ENCODE data around the gene SDF4.

The SDF4 gene

GRCh38 chr1:1267488-1268283 lies 35.9 kb upstream of the SDF4 start:
- H3K27ac ChIP-seq, result no peak overlapping the region
- TF ChIP-seq, protein P1, sequence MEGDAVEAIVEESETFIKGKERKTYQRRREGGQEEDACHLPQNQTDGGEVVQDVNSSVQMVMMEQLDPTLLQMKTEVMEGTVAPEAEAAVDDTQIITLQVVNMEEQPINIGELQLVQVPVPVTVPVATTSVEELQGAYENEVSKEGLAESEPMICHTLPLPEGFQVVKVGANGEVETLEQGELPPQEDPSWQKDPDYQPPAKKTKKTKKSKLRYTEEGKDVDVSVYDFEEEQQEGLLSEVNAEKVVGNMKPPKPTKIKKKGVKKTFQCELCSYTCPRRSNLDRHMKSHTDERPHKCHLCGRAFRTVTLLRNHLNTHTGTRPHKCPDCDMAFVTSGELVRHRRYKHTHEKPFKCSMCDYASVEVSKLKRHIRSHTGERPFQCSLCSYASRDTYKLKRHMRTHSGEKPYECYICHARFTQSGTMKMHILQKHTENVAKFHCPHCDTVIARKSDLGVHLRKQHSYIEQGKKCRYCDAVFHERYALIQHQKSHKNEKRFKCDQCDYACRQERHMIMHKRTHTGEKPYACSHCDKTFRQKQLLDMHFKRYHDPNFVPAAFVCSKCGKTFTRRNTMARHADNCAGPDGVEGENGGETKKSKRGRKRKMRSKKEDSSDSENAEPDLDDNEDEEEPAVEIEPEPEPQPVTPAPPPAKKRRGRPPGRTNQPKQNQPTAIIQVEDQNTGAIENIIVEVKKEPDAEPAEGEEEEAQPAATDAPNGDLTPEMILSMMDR (conservative IDR thresholded peaks at IDR 0.05), result no peak

- TF ChIP-seq, protein P1 (conservative IDR thresholded peaks at IDR 0.05), result no peak
- no peak overlapping the region for H3K27ac ChIP-seq
Observed at GRCh38 chr1:1264868-1265272, 33.1 kb upstream of the SDF4 start.

DNA sequence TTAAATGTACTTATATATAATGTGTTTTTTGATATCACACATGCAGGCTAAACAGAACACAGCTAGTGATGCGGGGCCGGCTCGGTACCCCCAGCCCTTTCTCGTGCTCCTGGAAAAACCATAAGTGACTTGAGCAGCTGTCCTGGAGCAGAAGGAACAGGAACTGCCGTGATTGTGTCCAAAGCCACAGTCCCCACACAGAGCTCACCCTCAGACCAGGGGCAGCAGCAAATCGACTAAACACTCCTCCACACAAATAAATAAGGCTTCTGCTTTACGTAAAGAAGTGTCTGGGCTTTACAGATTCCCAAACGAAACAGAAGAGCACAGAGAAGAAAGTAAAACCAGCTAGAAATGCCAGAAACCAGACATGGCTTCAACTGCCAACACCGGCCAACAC lies 32.2 kb upstream of the SDF4 start:
- no peak overlapping the region for H3K27ac ChIP-seq
- TF ChIP-seq, protein P1 (conservative IDR thresholded peaks at IDR 0.05), result no peak

GRCh38 chr1:1262758-1263157 lies 31.0 kb upstream of the SDF4 start:
- 0 out of 2 replicates have a peak overlapping the region, but pooled peaks have one; percentile 4 for H3K27ac ChIP-seq
- TF ChIP-seq, protein P1 (conservative IDR thresholded peaks at IDR 0.05), result no peak

GRCh38 chr1:1262071-1262470 lies 30.3 kb upstream of the SDF4 start:
- TF ChIP-seq, protein P1 (conservative IDR thresholded peaks at IDR 0.05), result no peak
- H3K27ac ChIP-seq, result no peak overlapping the region

DNA sequence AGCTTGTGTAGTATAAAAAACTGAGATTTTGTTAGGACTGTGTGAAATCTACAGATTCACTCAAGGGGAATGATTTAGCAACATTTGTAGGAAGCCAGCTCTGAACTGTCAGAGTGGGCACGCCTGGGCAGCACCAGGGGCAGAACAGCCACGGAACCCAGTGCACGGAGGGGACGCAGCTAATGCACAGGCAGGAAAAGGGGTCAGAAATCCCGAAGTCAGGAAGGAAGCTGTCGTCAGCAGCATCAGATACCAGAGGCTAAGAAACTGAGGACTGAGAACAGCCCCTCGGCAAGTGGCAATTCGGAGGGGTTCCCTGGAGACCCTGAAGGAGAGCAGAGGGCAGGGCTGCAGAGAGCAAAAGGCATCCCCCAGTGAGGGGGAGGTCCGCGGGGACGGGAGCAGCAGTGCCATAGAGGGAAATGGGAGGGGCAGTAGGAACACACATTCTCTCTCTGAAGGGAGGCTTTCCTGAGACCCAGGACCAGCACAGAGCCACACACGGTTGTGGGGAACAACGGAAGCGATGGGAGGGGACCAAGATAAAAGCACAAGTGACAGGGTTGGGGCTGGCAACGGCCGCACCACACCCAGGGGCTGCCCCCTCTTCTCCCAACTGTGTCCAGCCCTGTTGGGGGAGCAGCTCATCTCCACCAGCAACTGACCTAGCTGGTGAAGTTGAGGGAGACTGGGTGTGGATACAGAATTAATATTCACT lies 29.2 kb upstream of the SDF4 start:
- H3K27ac ChIP-seq, result no peak overlapping the region
- TF ChIP-seq, protein P1 (conservative IDR thresholded peaks at IDR 0.05), result no peak

DNA sequence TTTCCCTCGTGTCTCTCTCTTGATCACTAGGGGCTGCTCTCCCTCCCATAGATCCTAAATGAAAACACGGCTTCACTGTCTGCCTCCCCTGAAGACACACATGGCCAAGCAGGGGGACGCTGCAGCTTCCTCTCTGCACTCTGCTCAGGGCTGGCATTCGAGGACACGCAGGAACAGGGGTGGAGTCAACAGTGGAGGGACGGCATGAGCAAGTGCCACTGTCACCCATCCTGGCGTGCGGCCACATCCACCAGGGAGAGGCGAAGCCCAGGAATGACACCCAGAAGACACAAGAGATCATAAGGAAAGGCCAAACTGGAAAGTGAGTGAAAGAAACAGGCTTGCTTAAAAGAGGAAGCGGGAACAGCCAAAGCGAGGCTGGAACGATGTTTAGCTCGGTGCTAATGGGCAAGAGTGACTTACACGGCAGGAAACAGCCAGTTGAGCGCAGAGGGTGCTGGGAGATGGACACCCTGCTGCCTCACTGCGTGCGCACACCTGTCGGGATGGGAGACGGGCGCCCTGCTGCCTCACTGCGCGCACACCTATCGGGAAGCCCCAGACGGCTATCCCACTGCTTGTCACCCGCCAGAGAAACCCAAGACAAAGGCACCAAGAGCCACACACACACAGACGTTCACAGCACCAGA lies 28.3 kb upstream of the SDF4 start:
- no peak overlapping the region for H3K27ac ChIP-seq

More for the DNA sequence above, 28.3 kb upstream of the SDF4 start:
- TF ChIP-seq, protein P1 (conservative IDR thresholded peaks at IDR 0.05), result no peak

Measured in VCaP (cell line).